ENCODE results near the gene SCAI. TPM values are rescaled to one million over a fixed set of nuclear protein-coding genes. Genes with fewer than 3 reads are reported as not detected.

SCAI gene
- total and polyA plus RNA-seq, 9 of the 15 experiments (the other 6 are each of a cell fraction or from before 2014, with no cell fraction given) = 0.70 to 12.4 (median 4.2) TPM

- Histone ChIP-seq H4K20me1 (replicated peaks; ENCODE audit: control insufficient read depth, insufficient read depth, low read length) (no peaks in the 10 kb centered on the region; the same call in 1 of the 2 replicates), H3K27me3 (ENCODE audit: control insufficient read depth in 2 of 2, insufficient read depth in 2 of 2, low read length in 2 of 2) (no peaks in the 10 kb centered on the region), H3K27ac (ENCODE audit: extremely low read depth, low read depth, low read length) (no peak overlapping the region), H3K36me3 (ENCODE audit: control insufficient read depth, insufficient read depth, low read length) (peaks cover 62% of the 10 kb centered on the region), H3K4me2 (ENCODE audit: insufficient read depth, low read length) (no peak overlapping the region), H3K79me2 (ENCODE audit: control insufficient read depth, insufficient read depth, low read length) (no peaks in the 10 kb centered on the region), H2AFZ (ENCODE audit: low read depth, low read length) (no peak overlapping the region), H3K4me1 (replicated peaks in 1 of 2; ENCODE audit: control insufficient read depth in 2 of 2, insufficient read depth in 2 of 2, low read length in 2 of 2) (peaks cover 0 to 5% of the 10 kb centered on the region in 2 experiments; a peak in 2 of 5 replicates), H3K9ac (ENCODE audit: insufficient read depth in 1 of 2, low read depth in 2 of 2, low read length in 2 of 2) (no peak overlapping the region), H3K4me3 (no peak overlapping the region), H3K9me3 (replicated peaks; ENCODE audit: control insufficient read depth, insufficient read depth, low read depth, low read length) (no peaks in the 10 kb centered on the region), H3K9me1 (ENCODE audit: control insufficient read depth, insufficient read depth, low read length) (peaks cover 2% of the 10 kb centered on the region)
- FAIRE-seq (no peak), DNase-seq (ENCODE audit: extremely low read depth in 1 of 4, low spot score in 3 of 4) (no peak), ATAC-seq (no peak)
- WGBS (ENCODE audit: insufficient coverage, low coverage, missing lambda C conversion rate) = 87% methylated on average over 4 of the region's 4 CpGs
- BruUV-seq (replicated peaks) = no TSS peak
- TF ChIP-seq CHCHD3 (CRISPR knock-in tag; IDR thresholded peaks at IDR 0.05) (no peak), HMG20B (CRISPR knock-in tag; IDR thresholded peaks at IDR 0.05) (no peak), DNMT1 (IDR thresholded peaks at IDR 0.05) (no peak)
- CTCF ChIA-PET (ENCODE audit: low intra/inter-chr PET ratio) = no interaction called here
- POLR2A ChIA-PET = no interaction called here
- intact Hi-C loops (cut with micrococcal nuclease) (no loop called here), in situ Hi-C loops (cut with MboI) (no loop called here)
Measured at GRCh38 chr9:125153712-125154367, 10.5 kb upstream of the SCAI start.

DNA sequence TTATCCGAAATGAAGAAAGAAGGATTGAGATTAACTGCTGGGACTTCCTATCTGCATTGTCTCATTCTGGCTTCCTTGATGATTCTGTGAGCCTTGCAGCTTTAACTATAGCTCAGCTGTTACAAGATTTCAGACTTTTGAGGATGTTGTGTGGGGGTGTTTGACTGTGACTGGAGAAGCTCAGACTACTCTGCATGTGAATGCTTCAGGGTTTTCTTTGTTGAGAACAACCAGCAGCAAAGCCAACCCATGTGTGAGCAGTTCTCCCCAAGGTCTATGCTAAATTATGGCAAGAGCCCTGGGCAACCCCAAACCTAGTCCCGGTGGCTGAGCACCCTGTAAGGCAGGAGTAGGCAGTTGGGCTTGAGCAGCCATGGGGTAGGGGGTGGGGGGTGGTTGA, 8.4 kb upstream of the SCAI start:
- BruUV-seq (replicated peaks) = no TSS peak
- FAIRE-seq (no peak), ATAC-seq (no peak), DNase-seq (ENCODE audit: extremely low read depth in 1 of 4, low spot score in 3 of 4) (no peak)
- Histone ChIP-seq H3K9me1 (ENCODE audit: control insufficient read depth, insufficient read depth, low read length) (peaks cover 2% of the 10 kb centered on the region), H4K20me1 (replicated peaks; ENCODE audit: control insufficient read depth, insufficient read depth, low read length) (no peaks in the 10 kb centered on the region; the same call in 1 of the 2 replicates), H3K4me3 (no peak overlapping the region), H3K27me3 (ENCODE audit: control insufficient read depth in 2 of 2, insufficient read depth in 2 of 2, low read length in 2 of 2) (no peaks in the 10 kb centered on the region), H3K4me1 (replicated peaks in 1 of 2; ENCODE audit: control insufficient read depth in 2 of 2, insufficient read depth in 2 of 2, low read length in 2 of 2) (peaks cover 0 to 5% of the 10 kb centered on the region in 2 experiments; a peak in 2 of 5 replicates), H3K36me3 (ENCODE audit: control insufficient read depth, insufficient read depth, low read length) (peaks cover 63% of the 10 kb centered on the region), H3K9me3 (replicated peaks; ENCODE audit: control insufficient read depth, insufficient read depth, low read depth, low read length) (no peaks in the 10 kb centered on the region), H3K9ac (ENCODE audit: insufficient read depth in 1 of 2, low read depth in 2 of 2, low read length in 2 of 2) (no peak overlapping the region), H3K4me2 (ENCODE audit: insufficient read depth, low read length) (no peak overlapping the region), H2AFZ (ENCODE audit: low read depth, low read length) (no peak overlapping the region), H3K79me2 (ENCODE audit: control insufficient read depth, insufficient read depth, low read length) (no peaks in the 10 kb centered on the region), H3K27ac (ENCODE audit: extremely low read depth, low read depth, low read length) (no peak overlapping the region)
- ChIA-PET CTCF (ENCODE audit: low intra/inter-chr PET ratio) (no interaction called here), POLR2A (interaction anchor here (0.5 to 0.9 kb wide), 2 partner anchors 13 to 22 kb away, joined by 3 read pairs; no protein-coding TSS in a partner anchor)
- intact Hi-C loops (cut with micrococcal nuclease) (no loop called here), in situ Hi-C loops (cut with MboI) (no loop called here)
- 84% methylated on average over 2 of the region's 2 CpGs for WGBS (ENCODE audit: insufficient coverage, low coverage, missing lambda C conversion rate)
- no peak for TF ChIP-seq TCF7 (IDR thresholded peaks at IDR 0.05; ENCODE audit: borderline replicate concordance)
- no peak for TF ChIP-seq TAF15 (IDR thresholded peaks at IDR 0.05; ENCODE audit: low read depth, low read length)
- no peak for TF ChIP-seq SRSF9 (IDR thresholded peaks at IDR 0.05; ENCODE audit: borderline replicate concordance, low read depth, low read length)
- TF ChIP-seq RFX1 (IDR thresholded peaks at IDR 0.05) = no peak
- TF ChIP-seq, protein P1, sequence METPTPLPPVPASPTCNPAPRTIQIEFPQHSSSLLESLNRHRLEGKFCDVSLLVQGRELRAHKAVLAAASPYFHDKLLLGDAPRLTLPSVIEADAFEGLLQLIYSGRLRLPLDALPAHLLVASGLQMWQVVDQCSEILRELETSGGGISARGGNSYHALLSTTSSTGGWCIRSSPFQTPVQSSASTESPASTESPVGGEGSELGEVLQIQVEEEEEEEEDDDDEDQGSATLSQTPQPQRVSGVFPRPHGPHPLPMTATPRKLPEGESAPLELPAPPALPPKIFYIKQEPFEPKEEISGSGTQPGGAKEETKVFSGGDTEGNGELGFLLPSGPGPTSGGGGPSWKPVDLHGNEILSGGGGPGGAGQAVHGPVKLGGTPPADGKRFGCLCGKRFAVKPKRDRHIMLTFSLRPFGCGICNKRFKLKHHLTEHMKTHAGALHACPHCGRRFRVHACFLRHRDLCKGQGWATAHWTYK (CRISPR knock-in tag; IDR thresholded peaks at IDR 0.05) = no peak
- TF ChIP-seq, protein P2, sequence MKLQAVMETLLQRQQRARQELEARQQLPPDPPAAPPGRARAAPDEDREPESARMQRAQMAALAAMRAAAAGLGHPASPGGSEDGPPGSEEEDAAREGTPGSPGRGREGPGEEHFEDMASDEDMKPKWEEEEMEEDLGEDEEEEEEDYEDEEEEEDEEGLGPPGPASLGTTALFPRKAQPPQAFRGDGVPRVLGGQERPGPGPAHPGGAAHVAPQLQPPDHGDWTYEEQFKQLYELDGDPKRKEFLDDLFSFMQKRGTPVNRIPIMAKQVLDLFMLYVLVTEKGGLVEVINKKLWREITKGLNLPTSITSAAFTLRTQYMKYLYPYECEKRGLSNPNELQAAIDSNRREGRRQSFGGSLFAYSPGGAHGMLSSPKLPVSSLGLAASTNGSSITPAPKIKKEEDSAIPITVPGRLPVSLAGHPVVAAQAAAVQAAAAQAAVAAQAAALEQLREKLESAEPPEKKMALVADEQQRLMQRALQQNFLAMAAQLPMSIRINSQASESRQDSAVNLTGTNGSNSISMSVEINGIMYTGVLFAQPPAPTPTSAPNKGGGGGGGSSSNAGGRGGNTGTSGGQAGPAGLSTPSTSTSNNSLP (IDR thresholded peaks at IDR 0.05; ENCODE audit: borderline replicate concordance, low read depth, low read length) = no peak
- TF ChIP-seq TRIM24 (IDR thresholded peaks at IDR 0.05) = no peak

Measured in K562 (cell line).